Smooth muscle cell (in vitro differentiated cells): ENCODE data around the gene FGFRL1. TPM values are rescaled to one million over a fixed set of nuclear protein-coding genes. Genes with fewer than 3 reads are reported as not detected.

ENCODE experiments used
- DNase-seq: peaks from one replicate; lab custom pipeline; 2025; ENCODE audit not compliant: unreplicated experiment; lab: John Stamatoyannopoulos, UW
- H2AFZ ChIP-seq: fragments of 200-600 bp; sonication (generic); 2 replicates; pipeline ENCODE4 v1.6.0; 2016; ENCODE audit warnings: antibody characterized with exemption, low read depth, mild to moderate bottlenecking
- H3F3A ChIP-seq: fragments of 200-600 bp; sonication (generic); 2 replicates; pipeline ENCODE4 v1.6.0; 2017; ENCODE audit warnings: antibody characterized with exemption, low read depth
- H3K27ac ChIP-seq: fragments of 200-600 bp; sonication (generic); 2 replicates; pipeline ENCODE4 v1.5.1; 2016; ENCODE audit warnings: low read depth, mild to moderate bottlenecking
- H3K27me3 ChIP-seq: fragments of 200-600 bp; sonication (generic); 2 replicates; pipeline ENCODE4 v1.6.1; 2016; ENCODE audit warnings: low read depth, mild to moderate bottlenecking
- H3K36me3 ChIP-seq: fragments of 200-600 bp; sonication (generic); 2 replicates; pipeline ENCODE4 v1.5.1; 2016; ENCODE audit warnings: low read depth
- H3K4me1 ChIP-seq: fragments of 200-600 bp; sonication (generic); 2 replicates; pipeline ENCODE4 v1.5.1; 2016; ENCODE audit warnings: low read depth
- H3K4me2 ChIP-seq: fragments of 200-600 bp; sonication (generic); 2 replicates; pipeline ENCODE4 v1.6.0; 2016; ENCODE audit warnings: mild to moderate bottlenecking
- H3K4me3 ChIP-seq: fragments of 200-600 bp; sonication (generic); 2 replicates; pipeline ENCODE4 v1.5.1; 2016; ENCODE audit warnings: mild to moderate bottlenecking
- H3K79me2 ChIP-seq: fragments of 200-600 bp; sonication (generic); 2 replicates; pipeline ENCODE4 v1.6.0; 2016; ENCODE audit warnings: low read depth, mild to moderate bottlenecking
- H3K9ac ChIP-seq: fragments of 200-600 bp; sonication (generic); 2 replicates; pipeline ENCODE4 v1.6.0; 2016; ENCODE audit warnings: low read depth
- H3K9me3 ChIP-seq: fragments of 200-600 bp; sonication (generic); replicated peaks from 2 replicates; pipeline ENCODE4 v1.5.1; 2016; ENCODE audit warnings: low read depth
- H4K20me1 ChIP-seq: fragments of 200-600 bp; sonication (generic); 2 replicates; pipeline ENCODE4 v1.6.0; 2016; ENCODE audit warnings: low read depth
- CTCF ChIP-seq: fragments of 200-600 bp; sonication (generic); IDR thresholded peaks from 2 replicates; pipeline ENCODE4 v1.5.1; 2017; ENCODE audit warnings: borderline replicate concordance, mild to moderate bottlenecking, antibody characterized with exemption; ENCODE audit not compliant: insufficient read depth, poor library complexity, severe bottlenecking
- WGBS: methylation state at CpG from one replicate; pipeline ENCODE4 v1.1.7; 2016; ENCODE audit warnings: low lambda C conversion rate; 5-methylcytosine and 5-hydroxymethylcytosine counted together
- polyA plus RNA-seq: library from polyadenylated mRNA; unstranded; fragments of >200 nt; fragmentation: Nextera tagmentation; extraction: Ambion mirVana; gene quantifications from 2 replicates; pipeline ENCODE4 v1.2.1, GENCODE V29; 2016
- total RNA-seq: library from RNA; depleted of rRNA; stranded (reverse); fragments of >200 nt; gene quantifications from 2 replicates; pipeline ENCODE4 v1.2.3, GENCODE V29; 2014

Gene FGFRL1
- total and polyA plus RNA-seq, 2 experiments from 2014 or later: 16.1 to 30.7 TPM

- H3F3A ChIP-seq: no peaks in the 10 kb centered on the region
- no peaks in the 10 kb centered on the region for H3K9me3 ChIP-seq
- H3K27me3 ChIP-seq: no peaks in the 10 kb centered on the region
- no peak overlapping the region for H3K4me2 ChIP-seq
- 97% methylated on average over 44 of the region's 83 CpGs for WGBS
- peaks cover 8% of the 10 kb centered on the region for H3K4me1 ChIP-seq
- no peak overlapping the region for H3K27ac ChIP-seq
- no peak overlapping the region for H3K9ac ChIP-seq
- no peak overlapping the region for H2AFZ ChIP-seq
- H3K79me2 ChIP-seq: no peaks in the 10 kb centered on the region
- DNase-seq: no peak
- peaks cover 21% of the 10 kb centered on the region for H4K20me1 ChIP-seq
- TF ChIP-seq CTCF: no peak
- H3K36me3 ChIP-seq: no peaks in the 10 kb centered on the region
- no peak overlapping the region for H3K4me3 ChIP-seq
These were observed 12.7 kb downstream of the FGFRL1 start for GRCh38 chr4:1023895-1024740.

- DNase-seq: no peak
- no peaks in the 10 kb centered on the region for H3K27me3 ChIP-seq
- peaks cover 18% of the 10 kb centered on the region for H4K20me1 ChIP-seq
- no peak overlapping the region for H3K4me2 ChIP-seq
- no peak overlapping the region for H3K27ac ChIP-seq
- WGBS: 98% methylated on average over 24 of the region's 32 CpGs
- H3K4me1 ChIP-seq: no peaks in the 10 kb centered on the region
- H2AFZ ChIP-seq: no peak overlapping the region
- no peaks in the 10 kb centered on the region for H3K79me2 ChIP-seq
- no peaks in the 10 kb centered on the region for H3K36me3 ChIP-seq
- no peaks in the 10 kb centered on the region for H3F3A ChIP-seq
- H3K4me3 ChIP-seq: no peak overlapping the region
- no peaks in the 10 kb centered on the region for H3K9me3 ChIP-seq
- H3K9ac ChIP-seq: no peak overlapping the region
- TF ChIP-seq CTCF: no peak
These were observed 13.6 kb downstream of the FGFRL1 start for GRCh38 chr4:1024882-1025545.

GRCh38 chr4:1026115-1026514 is 14.7 kb downstream of the FGFRL1 start:
- 66% methylated on average over 17 of the region's 17 CpGs for WGBS
- H3K4me2 ChIP-seq: no peak overlapping the region
- H3K36me3 ChIP-seq: no peaks in the 10 kb centered on the region
- H3K9ac ChIP-seq: no peak overlapping the region
- H3K27ac ChIP-seq: no peak overlapping the region
- no peak for TF ChIP-seq CTCF
- peaks cover 18% of the 10 kb centered on the region for H4K20me1 ChIP-seq
- H3K4me3 ChIP-seq: no peak overlapping the region
- no peaks in the 10 kb centered on the region for H3K79me2 ChIP-seq
- H2AFZ ChIP-seq: no peak overlapping the region
- H3K27me3 ChIP-seq: no peaks in the 10 kb centered on the region
- no peaks in the 10 kb centered on the region for H3K4me1 ChIP-seq
- no peaks in the 10 kb centered on the region for H3F3A ChIP-seq
- DNase-seq: no peak
- H3K9me3 ChIP-seq: no peaks in the 10 kb centered on the region
